DND-41 (cell line): Measurements from ENCODE around the gene EXOSC2.

Experiments
- CTCF ChIP-seq: IDR thresholded peaks from 2 replicates; pipeline ENCODE4 v1.5.1; 2012; ENCODE audit warnings: borderline replicate concordance, low read length, moderate library complexity, mild to moderate bottlenecking; ENCODE audit not compliant: poor library complexity, severe bottlenecking; ENCODE audit errors: extremely low read depth
- EZH2 ChIP-seq: IDR thresholded peaks from 3 replicates; pipeline ENCODE4 v1.6.1; 2012; ENCODE audit warnings: borderline replicate concordance, low read depth, mild to moderate bottlenecking, moderate library complexity, low read length, inconsistent platforms; ENCODE audit not compliant: severe bottlenecking

GRCh38 chr9:130699047-130699446, 5.5 kb downstream of the EXOSC2 start:
- TF ChIP-seq CTCF: no peak
- TF ChIP-seq EZH2: no peak
